ENCODE data around the gene POMGNT2.

- TF ChIP-seq CTCF (IDR thresholded peaks at IDR 0.05) = no peak
- no peak for TF ChIP-seq POLR2A (IDR thresholded peaks at IDR 0.05)
Measured at GRCh38 chr3:43079536-43080332, 26.1 kb downstream of the POMGNT2 start.

Data from testis (tissue), 2 donors.